Erythroblast (primary cell): Measurements from ENCODE around the gene TCTN1.

ENCODE experiments used
- GATA1 ChIP-seq: IDR thresholded peaks from 2 replicates; pipeline ENCODE4 v1.6.1; 2011; ENCODE audit warnings: low read depth, mild to moderate bottlenecking, control low read depth, low read length, moderate library complexity
- POLR2A ChIP-seq: IDR thresholded peaks from 2 replicates; pipeline ENCODE4 v1.6.1; 2011; ENCODE audit warnings: mild to moderate bottlenecking, low read length

DNA sequence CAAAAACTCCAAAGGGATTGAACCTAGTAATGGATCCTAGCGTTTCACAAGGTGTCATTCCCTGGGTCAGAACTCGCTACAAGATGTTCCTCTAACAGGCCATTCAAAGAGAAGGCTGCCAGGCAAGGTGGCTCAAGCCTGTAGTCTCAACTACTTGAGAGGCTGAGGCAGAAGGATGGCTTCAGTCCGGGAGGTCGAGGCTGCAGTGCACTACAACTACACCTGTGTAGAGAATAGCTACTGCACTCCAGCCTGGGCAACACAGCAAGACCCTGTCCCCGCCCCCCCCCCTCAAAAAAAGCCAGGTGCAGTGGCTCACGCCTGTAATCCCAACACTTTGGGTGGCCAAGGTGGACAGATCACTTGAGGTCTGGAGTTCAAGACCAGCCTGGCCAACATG, 45.2 kb upstream of the TCTN1 start:
- no peak for TF ChIP-seq POLR2A
- no peak for TF ChIP-seq GATA1
